ENCODE data around the gene IGF1R.

IGF1R gene

GRCh38 chr15:98722209-98722608 lies 73.9 kb downstream of the IGF1R start:
- TF ChIP-seq CTCF (IDR thresholded peaks at IDR 0.05; ENCODE audit: borderline replicate concordance, extremely low read depth, low read length, poor library complexity, severe bottlenecking) (no peak), EZH2 (IDR thresholded peaks at IDR 0.05; ENCODE audit: borderline replicate concordance, low read depth, low read length, severe bottlenecking) (no peak)
- Histone ChIP-seq H3K4me2 (ENCODE audit: insufficient read depth, low read length) (no peak overlapping the region), H4K20me1 (ENCODE audit: insufficient read depth, low read length) (peaks cover 77% of the 10 kb centered on the region), H3K36me3 (ENCODE audit: insufficient read depth, low read length) (no peaks in the 10 kb centered on the region), H3K9me3 (ENCODE audit: insufficient read depth, low read length, severe bottlenecking) (no peaks in the 10 kb centered on the region), H3K9ac (ENCODE audit: low read depth, low read length) (no peak overlapping the region), H3K79me2 (ENCODE audit: insufficient read depth, low read length) (peaks cover 89% of the 10 kb centered on the region), H3K27ac (ENCODE audit: low read length) (no peak overlapping the region), H2AFZ (ENCODE audit: low read depth, low read length) (no peak overlapping the region), H3K27me3 (ENCODE audit: insufficient read depth, low read length, poor library complexity) (no peaks in the 10 kb centered on the region), H3K4me1 (ENCODE audit: insufficient read depth, low read length) (no peaks in the 10 kb centered on the region), H3K4me3 (ENCODE audit: low read depth in 1 of 2, low read length in 2 of 2) (no peak overlapping the region)
- DNase-seq (no peak), ATAC-seq (ENCODE audit: insufficient read depth, low read depth) (no peak)

- H3K4me3 ChIP-seq (ENCODE audit: low read depth in 1 of 2, low read length in 2 of 2) = no peak overlapping the region
- H4K20me1 ChIP-seq (ENCODE audit: insufficient read depth, low read length) = peaks cover 77% of the 10 kb centered on the region
- H2AFZ ChIP-seq (ENCODE audit: low read depth, low read length) = no peak overlapping the region
- DNase-seq = no peak
- ATAC-seq (ENCODE audit: insufficient read depth, low read depth) = no peak
- H3K9me3 ChIP-seq (ENCODE audit: insufficient read depth, low read length, severe bottlenecking) = no peaks in the 10 kb centered on the region
- no peak overlapping the region for H3K27ac ChIP-seq (ENCODE audit: low read length)
- H3K4me1 ChIP-seq (ENCODE audit: insufficient read depth, low read length) = no peaks in the 10 kb centered on the region
- no peaks in the 10 kb centered on the region for H3K36me3 ChIP-seq (ENCODE audit: insufficient read depth, low read length)
- peaks cover 89% of the 10 kb centered on the region for H3K79me2 ChIP-seq (ENCODE audit: insufficient read depth, low read length)
- H3K9ac ChIP-seq (ENCODE audit: low read depth, low read length) = no peak overlapping the region
- H3K27me3 ChIP-seq (ENCODE audit: insufficient read depth, low read length, poor library complexity) = no peaks in the 10 kb centered on the region
- no peak overlapping the region for H3K4me2 ChIP-seq (ENCODE audit: insufficient read depth, low read length)
- TF ChIP-seq CTCF (IDR thresholded peaks at IDR 0.05; ENCODE audit: borderline replicate concordance, extremely low read depth, low read length, poor library complexity, severe bottlenecking) (no peak), EZH2 (IDR thresholded peaks at IDR 0.05; ENCODE audit: borderline replicate concordance, low read depth, low read length, severe bottlenecking) (no peak)
These were observed 74.3 kb downstream of the IGF1R start for GRCh38 chr15:98722645-98723044.

GRCh38 chr15:98723195-98723594 lies 74.9 kb downstream of the IGF1R start:
- Histone ChIP-seq H3K27ac (ENCODE audit: low read length) (no peak overlapping the region), H4K20me1 (ENCODE audit: insufficient read depth, low read length) (peaks cover 74% of the 10 kb centered on the region), H3K4me2 (ENCODE audit: insufficient read depth, low read length) (no peak overlapping the region), H3K79me2 (ENCODE audit: insufficient read depth, low read length) (peaks cover 87% of the 10 kb centered on the region), H3K36me3 (ENCODE audit: insufficient read depth, low read length) (no peaks in the 10 kb centered on the region), H2AFZ (ENCODE audit: low read depth, low read length) (no peak overlapping the region), H3K9ac (ENCODE audit: low read depth, low read length) (no peak overlapping the region), H3K27me3 (ENCODE audit: insufficient read depth, low read length, poor library complexity) (no peaks in the 10 kb centered on the region), H3K9me3 (ENCODE audit: insufficient read depth, low read length, severe bottlenecking) (no peaks in the 10 kb centered on the region), H3K4me3 (ENCODE audit: low read depth in 1 of 2, low read length in 2 of 2) (no peak overlapping the region), H3K4me1 (ENCODE audit: insufficient read depth, low read length) (no peaks in the 10 kb centered on the region)
- TF ChIP-seq EZH2 (IDR thresholded peaks at IDR 0.05; ENCODE audit: borderline replicate concordance, low read depth, low read length, severe bottlenecking) (no peak), CTCF (IDR thresholded peaks at IDR 0.05; ENCODE audit: borderline replicate concordance, extremely low read depth, low read length, poor library complexity, severe bottlenecking) (no peak)
- ATAC-seq (ENCODE audit: insufficient read depth, low read depth) (no peak), DNase-seq (no peak)

DNA sequence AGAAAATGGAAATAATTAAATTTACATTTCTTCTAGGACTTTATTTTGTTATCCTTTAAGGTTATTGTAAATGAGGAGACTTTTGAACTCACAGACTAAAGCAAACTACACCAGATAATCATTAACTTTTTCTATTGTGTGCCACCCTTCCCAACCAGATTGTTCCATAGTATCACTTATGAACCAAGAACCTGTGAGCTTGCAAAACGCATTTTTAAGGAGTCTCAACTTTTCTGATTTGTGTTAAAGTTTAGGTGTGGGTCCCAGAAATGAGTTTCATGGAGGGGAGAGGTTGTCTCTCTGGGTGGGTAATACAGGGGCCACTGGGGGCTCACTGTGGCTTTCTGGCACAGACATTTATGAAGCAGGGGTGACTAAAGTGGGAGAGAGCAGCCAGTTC lies 75.7 kb downstream of the IGF1R start:
- Histone ChIP-seq H3K4me1 (ENCODE audit: insufficient read depth, low read length) (no peaks in the 10 kb centered on the region), H3K27me3 (ENCODE audit: insufficient read depth, low read length, poor library complexity) (no peaks in the 10 kb centered on the region), H2AFZ (ENCODE audit: low read depth, low read length) (no peak overlapping the region), H3K36me3 (ENCODE audit: insufficient read depth, low read length) (no peaks in the 10 kb centered on the region), H3K4me3 (ENCODE audit: low read depth in 1 of 2, low read length in 2 of 2) (no peak overlapping the region), H3K9me3 (ENCODE audit: insufficient read depth, low read length, severe bottlenecking) (no peaks in the 10 kb centered on the region), H3K27ac (ENCODE audit: low read length) (no peak overlapping the region), H4K20me1 (ENCODE audit: insufficient read depth, low read length) (peaks cover 74% of the 10 kb centered on the region), H3K9ac (ENCODE audit: low read depth, low read length) (no peak overlapping the region), H3K4me2 (ENCODE audit: insufficient read depth, low read length) (no peak overlapping the region), H3K79me2 (ENCODE audit: insufficient read depth, low read length) (peaks cover 86% of the 10 kb centered on the region)
- DNase-seq (no peak), ATAC-seq (ENCODE audit: insufficient read depth, low read depth) (no peak)
- TF ChIP-seq CTCF (IDR thresholded peaks at IDR 0.05; ENCODE audit: borderline replicate concordance, extremely low read depth, low read length, poor library complexity, severe bottlenecking) = no peak
- no peak for TF ChIP-seq EZH2 (IDR thresholded peaks at IDR 0.05; ENCODE audit: borderline replicate concordance, low read depth, low read length, severe bottlenecking)

Measured in DND-41 (cell line).